ENCODE results near the gene ENOPH1. TPM values are rescaled to one million over a fixed set of nuclear protein-coding genes. Genes with fewer than 3 reads are reported as not detected.
"Not testable (repeated sequence)": the region's sequence is repeated elsewhere in the genome, so short reads cannot be mapped to it uniquely, and the experiment has no call there.

The ENOPH1 gene
- polyA plus RNA-seq, 3 donors from 2014 or later = 48.5 to 53.7 (median 53.2) TPM

- peaks cover 12 to 13% of the 10 kb centered on the region in 2 donors for H3K4me1 Mint-ChIP-seq
- not testable (repeated sequence) for H3K9me3 Mint-ChIP-seq; H3K36me3 Mint-ChIP-seq; DNase-seq; H3K27me3 Mint-ChIP-seq (ENCODE audit: low read depth in 3 of 3); H3K27ac Mint-ChIP-seq; H3K4me3 Mint-ChIP-seq
Observed at GRCh38 chr4:82415061-82415460, 15.3 kb upstream of the ENOPH1 start.

GRCh38 chr4:82415922-82416365 is 14.4 kb upstream of the ENOPH1 start:
- H3K4me1 Mint-ChIP-seq = peaks cover 12 to 13% of the 10 kb centered on the region in 2 donors
- no peaks in the 10 kb centered on the region for H3K9me3 Mint-ChIP-seq
- peak overlapping the region in 4 of 5 donors; percentile 36 to 65 (median 62) for H3K4me3 Mint-ChIP-seq
- H3K27me3 Mint-ChIP-seq (ENCODE audit: low read depth in 3 of 3) = peaks cover 3 to 6% (median 5%) of the 10 kb centered on the region in 3 donors
- peak; percentile 18 to 36 (median 27) for DNase-seq
- H3K27ac Mint-ChIP-seq = peak overlapping the region in 2 of 6 donors; percentile 51 to 65
- no peaks in the 10 kb centered on the region for H3K36me3 Mint-ChIP-seq

GRCh38 chr4:82419451-82419850 is 10.9 kb upstream of the ENOPH1 start:
- peaks cover 3 to 14% (median 6%) of the 10 kb centered on the region in 3 donors for H3K27me3 Mint-ChIP-seq (ENCODE audit: low read depth in 3 of 3)

GRCh38 chr4:82421796-82422560 is 8.4 kb upstream of the ENOPH1 start:
- Mint-ChIP-seq H3K4me1 (peaks cover 21 to 49% of the 10 kb centered on the region in 2 donors), H3K36me3 (peaks cover 10 to 48% (median 31%) of the 10 kb centered on the region in 3 donors), H3K9me3 (no peaks in the 10 kb centered on the region), H3K27me3 (ENCODE audit: low read depth in 3 of 3) (peaks cover 0 to 11% (median 7%) of the 10 kb centered on the region in 3 donors), H3K27ac (peak overlapping the region in 2 of 6 donors; percentile 17 to 63), H3K4me3 (no peak overlapping the region)
- DNase-seq = no peak

More at GRCh38 chr4:82419451-82419850, 10.9 kb upstream of the ENOPH1 start:
- Mint-ChIP-seq H3K4me1 (peaks cover 16 to 36% of the 10 kb centered on the region in 2 donors), H3K9me3 (no peaks in the 10 kb centered on the region), H3K4me3 (no peak overlapping the region), H3K27ac (no peak overlapping the region), H3K36me3 (peaks cover 0 to 22% (median 15%) of the 10 kb centered on the region in 3 donors)
- no peak for DNase-seq

GRCh38 chr4:82422616-82423015 is 7.8 kb upstream of the ENOPH1 start:
- Mint-ChIP-seq H3K27ac (peak overlapping the region in 1 of 6 donors; percentile 63), H3K4me1 (peaks cover 26 to 55% of the 10 kb centered on the region in 2 donors)

GRCh38 chr4:82423245-82424054 is 6.9 kb upstream of the ENOPH1 start:
- Mint-ChIP-seq H3K27me3 (ENCODE audit: low read depth in 3 of 3) (peaks cover 5 to 15% (median 15%) of the 10 kb centered on the region in 3 donors), H3K36me3 (peaks cover 23 to 57% (median 45%) of the 10 kb centered on the region in 3 donors), H3K27ac (peak overlapping the region in 4 of 6 donors; percentile 2 to 60 (median 10)), H3K4me3 (no peak overlapping the region), H3K9me3 (no peaks in the 10 kb centered on the region), H3K4me1 (peaks cover 35 to 63% of the 10 kb centered on the region in 2 donors)
- no peak for DNase-seq

More at GRCh38 chr4:82422616-82423015, 7.8 kb upstream of the ENOPH1 start:
- no peaks in the 10 kb centered on the region for H3K9me3 Mint-ChIP-seq
- H3K27me3 Mint-ChIP-seq (ENCODE audit: low read depth in 3 of 3) = peaks cover 0 to 9% (median 7%) of the 10 kb centered on the region in 3 donors
- no peak overlapping the region for H3K4me3 Mint-ChIP-seq
- peaks cover 16 to 53% (median 37%) of the 10 kb centered on the region in 3 donors for H3K36me3 Mint-ChIP-seq
- no peak for DNase-seq

GRCh38 chr4:82425478-82425877 is 4.9 kb upstream of the ENOPH1 start:
- H3K36me3 Mint-ChIP-seq = peaks cover 23 to 60% (median 47%) of the 10 kb centered on the region in 3 donors
- H3K27me3 Mint-ChIP-seq (ENCODE audit: low read depth in 3 of 3) = peaks cover 22 to 32% (median 31%) of the 10 kb centered on the region in 3 donors
- H3K4me3 Mint-ChIP-seq = no peak overlapping the region
- H3K9me3 Mint-ChIP-seq = no peaks in the 10 kb centered on the region
- peak overlapping the region in 4 of 6 donors; percentile 13 to 46 (median 41) for H3K27ac Mint-ChIP-seq
- H3K4me1 Mint-ChIP-seq = peaks cover 41 to 73% of the 10 kb centered on the region in 2 donors
- DNase-seq = no peak

- Mint-ChIP-seq H3K4me1 (peaks cover 56 to 88% of the 10 kb centered on the region in 2 donors), H3K36me3 (peaks cover 23 to 45% (median 39%) of the 10 kb centered on the region in 3 donors)
- no peak for DNase-seq
Observed at GRCh38 chr4:82428526-82428968, 1.8 kb upstream of the ENOPH1 start.

GRCh38 chr4:82428969-82429727 is 1.2 kb upstream of the ENOPH1 start:
- H3K4me3 Mint-ChIP-seq = peak overlapping the region; percentile 99 to 100 (median 100)
- peaks cover 23 to 40% (median 35%) of the 10 kb centered on the region in 3 donors for H3K36me3 Mint-ChIP-seq

More at GRCh38 chr4:82428526-82428968, 1.8 kb upstream of the ENOPH1 start:
- Mint-ChIP-seq H3K4me3 (peak overlapping the region; percentile 99 to 100 (median 100)), H3K27me3 (ENCODE audit: low read depth in 3 of 3) (peaks cover 22 to 35% (median 27%) of the 10 kb centered on the region in 3 donors), H3K27ac (peak overlapping the region; percentile 91 to 100 (median 98)), H3K9me3 (no peaks in the 10 kb centered on the region)

GRCh38 chr4:82429728-82430192 is 630 bp upstream of the ENOPH1 start:
- Mint-ChIP-seq H3K4me1 (peaks cover 63 to 84% of the 10 kb centered on the region in 2 donors), H3K4me3 (peak overlapping the region; percentile 99 to 100 (median 100)), H3K27ac (peak overlapping the region; percentile 96 to 100 (median 99)), H3K27me3 (ENCODE audit: low read depth in 3 of 3) (peaks cover 22 to 34% (median 27%) of the 10 kb centered on the region in 3 donors), H3K9me3 (no peaks in the 10 kb centered on the region), H3K36me3 (peaks cover 23 to 34% (median 29%) of the 10 kb centered on the region in 3 donors)
- peak; percentile 80 to 87 (median 85) for DNase-seq

More at GRCh38 chr4:82428969-82429727, 1.2 kb upstream of the ENOPH1 start:
- peaks cover 22 to 35% (median 27%) of the 10 kb centered on the region in 3 donors for H3K27me3 Mint-ChIP-seq (ENCODE audit: low read depth in 3 of 3)
- peaks cover 61 to 88% of the 10 kb centered on the region in 2 donors for H3K4me1 Mint-ChIP-seq
- no peaks in the 10 kb centered on the region for H3K9me3 Mint-ChIP-seq
- H3K27ac Mint-ChIP-seq = peak overlapping the region; percentile 96 to 100 (median 99)
- peak; percentile 93 to 94 (median 93) for DNase-seq

- Mint-ChIP-seq H3K4me3 (peak overlapping the region; percentile 97 to 100 (median 99)), H3K27me3 (ENCODE audit: low read depth in 3 of 3) (peaks cover 22 to 33% (median 27%) of the 10 kb centered on the region in 3 donors), H3K36me3 (peaks cover 16 to 20% (median 18%) of the 10 kb centered on the region in 3 donors), H3K4me1 (peaks cover 58 to 77% of the 10 kb centered on the region in 2 donors), H3K9me3 (no peaks in the 10 kb centered on the region), H3K27ac (peak overlapping the region; percentile 94 to 99 (median 98))
- DNase-seq = no peak
Observed at GRCh38 chr4:82430964-82431745, 765 bp downstream of the ENOPH1 start.

GRCh38 chr4:82431831-82432230 is 1.4 kb downstream of the ENOPH1 start:
- H3K4me3 Mint-ChIP-seq = peak overlapping the region in 4 of 5 donors; percentile 97 to 100 (median 99)
- peaks cover 14 to 18% (median 15%) of the 10 kb centered on the region in 3 donors for H3K36me3 Mint-ChIP-seq
- peak overlapping the region in 5 of 6 donors; percentile 17 to 99 (median 98) for H3K27ac Mint-ChIP-seq
- peaks cover 51 to 75% of the 10 kb centered on the region in 2 donors for H3K4me1 Mint-ChIP-seq
- DNase-seq = no peak
- H3K27me3 Mint-ChIP-seq (ENCODE audit: low read depth in 3 of 3) = peaks cover 22 to 30% (median 27%) of the 10 kb centered on the region in 3 donors
- no peaks in the 10 kb centered on the region for H3K9me3 Mint-ChIP-seq
